HG03280 (cell line): ENCODE results near the gene ARID3C.
A peak's percentile ranks its signal among the peaks of the same experiment; 100 is the strongest.
"Not testable (repeated sequence)": the region's sequence is repeated elsewhere in the genome, so short reads cannot be mapped to it uniquely, and the experiment has no call there.

Experiments used
- ATAC-seq: cut with Tn5 transposase; IDR thresholded peaks from one replicate; pipeline ENCODE4 v1.9.1; 2021; ENCODE audit warnings: mild to moderate bottlenecking, moderate library complexity; ENCODE audit not compliant: unreplicated experiment

The ARID3C gene

GRCh38 chr9:34652602-34653000, 23.7 kb upstream of the ARID3C start:
- ATAC-seq, result no peak

- ATAC-seq, result peak; percentile 57
Observed at GRCh38 chr9:34651876-34652601, 23.2 kb upstream of the ARID3C start, which contains the start of gene IL11RA. TSS of gene IL11RA (plus strand) at chr9:34652185. CDS start at chr9:34655218, 3,033 bp downstream.

- ATAC-seq, result no peak
Observed at GRCh38 chr9:34651321-34651720, 22.5 kb upstream of the ARID3C start.

GRCh38 chr9:34650816-34651215, 21.9 kb upstream of the ARID3C start:
- no peak for ATAC-seq

- no peak for ATAC-seq
Observed at GRCh38 chr9:34648673-34649072, 19.8 kb upstream of the ARID3C start.

- no peak for ATAC-seq
Observed at GRCh38 chr9:34647651-34648050, 18.8 kb upstream of the ARID3C start.

GRCh38 chr9:34647084-34647403, 18.2 kb upstream of the ARID3C start:
- ATAC-seq, result no peak

- ATAC-seq, result peak; percentile 91
Observed at GRCh38 chr9:34646211-34647083, 17.6 kb upstream of the ARID3C start, which contains the start of gene GALT. TSS of gene GALT (plus strand) at chr9:34646675. CDS start at chr9:34646705, 30 bp downstream.

GRCh38 chr9:34644766-34645314, 16.0 kb upstream of the ARID3C start:
- no peak for ATAC-seq

GRCh38 chr9:34642679-34643078, 13.8 kb upstream of the ARID3C start:
- no peak for ATAC-seq

- not testable (repeated sequence) for ATAC-seq
Observed at GRCh38 chr9:34639322-34639721, 10.5 kb upstream of the ARID3C start.

GRCh38 chr9:34638138-34638445, 9.2 kb upstream of the ARID3C start:
- ATAC-seq, result peak; percentile 2

GRCh38 chr9:34637356-34638137, 8.7 kb upstream of the ARID3C start, which contains the start of gene SIGMAR1:
TSS of gene SIGMAR1 (minus strand) at chr9:34637787. CDS start at chr9:34637697, 90 bp downstream.
- peak; percentile 93 for ATAC-seq

- ATAC-seq, result no peak
Observed at GRCh38 chr9:34636791-34637355, 8.0 kb upstream of the ARID3C start.

GRCh38 chr9:34635556-34635955, 6.7 kb upstream of the ARID3C start:
- ATAC-seq, result no peak

- ATAC-seq, result no peak
Observed at GRCh38 chr9:34634551-34635248, 5.8 kb upstream of the ARID3C start.

- ATAC-seq, result peak; percentile 29
Observed at GRCh38 chr9:34633851-34634550, 5.1 kb upstream of the ARID3C start.

GRCh38 chr9:34633166-34633565, 4.3 kb upstream of the ARID3C start:
- no peak for ATAC-seq

GRCh38 chr9:34630402-34631154, 1.7 kb upstream of the ARID3C start:
- ATAC-seq, result no peak
